IMR-90 (cell line): Measurements from ENCODE around the gene GNAI3. TPM values are rescaled to one million over a fixed set of nuclear protein-coding genes. Genes with fewer than 3 reads are reported as not detected.

ENCODE experiments used
- ATAC-seq: fragments of 200-7000 bp; cut with Tn5 transposase; 2 replicates; pipeline ENCODE4 v1.9.1; 2020; ENCODE audit warnings: low read depth, mild to moderate bottlenecking, moderate library complexity
- BruUV-seq: library from RNA; stranded (reverse); fragments of 400-500 nt; replicated peaks from 2 replicates; lab custom pipeline; 2021; lab: Mats Ljungman, UMichigan
- CTCF ChIA-PET: fragments of 300-600 bp; formaldehyde crosslinking; extraction: SDS; loops from one replicate; lab custom pipeline; 2021; ENCODE audit warnings: antibody characterized with exemption; lab: Yijun Ruan, JAX
- POLR2A ChIA-PET: fragments of 300-600 bp; sonication (Branson Sonifier 250); formaldehyde crosslinking; loops from one replicate; lab custom pipeline; 2022; ENCODE audit warnings: antibody characterized with exemption; ENCODE audit not compliant: unreplicated experiment; lab: Charles Lee
- DNase-seq: peaks from one replicate; pipeline ENCODE4 v3.0.0; 2013
- H2AFZ ChIP-seq: replicated peaks from 2 replicates; pipeline ENCODE3; 2013; ENCODE audit warnings: low read length, mild to moderate bottlenecking; ENCODE audit not compliant: poor library complexity
- H2AK5ac ChIP-seq: 2 replicates; pipeline ENCODE4 v1.6.1; 2013; ENCODE audit warnings: low read depth, low read length, inconsistent platforms
- H2AK9ac ChIP-seq: replicated peaks from 2 replicates; pipeline ENCODE3; 2013; ENCODE audit warnings: mild to moderate bottlenecking, low read depth, low read length, moderate library complexity; ENCODE audit not compliant: poor library complexity
- H2BK120ac ChIP-seq: 2 replicates; pipeline ENCODE4 v1.6.1; 2013; ENCODE audit warnings: low read depth, low read length, inconsistent platforms
- H2BK15ac ChIP-seq: 3 replicates; pipeline ENCODE4 v1.6.1; 2013; ENCODE audit warnings: low read depth, low read length, inconsistent platforms
- H2BK20ac ChIP-seq: 2 replicates; pipeline ENCODE4 v1.6.1; 2013; ENCODE audit warnings: low read depth, mild to moderate bottlenecking, inconsistent platforms, low read length, moderate library complexity
- H2BK5ac ChIP-seq: 2 replicates; pipeline ENCODE4 v1.6.1; 2013; ENCODE audit warnings: mild to moderate bottlenecking, low read depth, low read length, inconsistent platforms; ENCODE audit not compliant: poor library complexity, severe bottlenecking
- H3K14ac ChIP-seq: replicated peaks from 2 replicates; pipeline ENCODE4 v1.6.1; 2013; ENCODE audit warnings: low read depth, low read length, inconsistent platforms
- H3K18ac ChIP-seq: 2 replicates; pipeline ENCODE4 v1.6.1; 2013; ENCODE audit warnings: low read depth, low read length, control low read depth
- H3K23ac ChIP-seq: 2 replicates; pipeline ENCODE4 v1.6.1; 2013; ENCODE audit warnings: low read depth, low read length, inconsistent platforms
- H3K27ac ChIP-seq: 2 replicates; pipeline ENCODE4 v1.5.1; 2013; ENCODE audit warnings: mild to moderate bottlenecking, control low read depth, low read length; ENCODE audit not compliant: insufficient read depth
- H3K27me3 ChIP-seq: 2 replicates; pipeline ENCODE4 v1.6.1; 2013; ENCODE audit warnings: low read length; ENCODE audit not compliant: control insufficient read depth, insufficient read depth
- H3K36me3 ChIP-seq: 2 replicates; pipeline ENCODE4 v1.6.1; 2013; ENCODE audit warnings: low read length, mixed read lengths; ENCODE audit not compliant: control insufficient read depth, insufficient read depth
- H3K4ac ChIP-seq: 2 replicates; pipeline ENCODE4 v1.6.1; 2013; ENCODE audit warnings: low read depth, low read length, inconsistent platforms
- H3K4me1 ChIP-seq: 2 replicates; pipeline ENCODE4 v1.6.1; 2013; ENCODE audit warnings: low read length, mixed read lengths; ENCODE audit not compliant: control insufficient read depth, insufficient read depth
- H3K4me2 ChIP-seq: 2 replicates; pipeline ENCODE4 v1.6.1; 2013; ENCODE audit warnings: low read depth, mild to moderate bottlenecking, control low read depth, low read length, moderate library complexity
- H3K4me3 ChIP-seq: 2 replicates; pipeline ENCODE4 v1.5.1; 2013; ENCODE audit warnings: low read depth, mild to moderate bottlenecking, control low read depth, low read length, moderate library complexity; ENCODE audit not compliant: insufficient read depth
- H3K56ac ChIP-seq: 2 replicates; pipeline ENCODE4 v1.6.1; 2013; ENCODE audit warnings: low read length, inconsistent platforms; ENCODE audit not compliant: insufficient read depth; ENCODE audit errors: extremely low read depth
- H3K79me1 ChIP-seq, 2 experiments: 2 replicates each; pipeline ENCODE4 v1.6.1; 2013; ENCODE audit warnings: low read length in 2 of 2, inconsistent platforms in 1 of 2, low read depth in 1 of 2
- H3K9ac ChIP-seq: 2 replicates; pipeline ENCODE4 v1.6.1; 2013; ENCODE audit warnings: low read depth, low read length, control low read depth
- H3K9me1 ChIP-seq: 2 replicates; pipeline ENCODE4 v1.6.1; 2013; ENCODE audit warnings: low read length, inconsistent platforms; ENCODE audit not compliant: insufficient read depth
- H3K9me3 ChIP-seq: 2 replicates; pipeline ENCODE4 v1.6.1; 2013; ENCODE audit warnings: low read length; ENCODE audit not compliant: control insufficient read depth, insufficient read depth
- H4K20me1 ChIP-seq: 2 replicates; pipeline ENCODE4 v1.6.1; 2013; ENCODE audit warnings: low read length, inconsistent platforms; ENCODE audit not compliant: insufficient read depth
- H4K5ac ChIP-seq: 2 replicates; pipeline ENCODE4 v1.6.1; 2013; ENCODE audit warnings: mild to moderate bottlenecking, low read depth, low read length, control low read depth
- H4K8ac ChIP-seq, 2 experiments: 2 replicates each; pipeline ENCODE4 v1.6.1; 2013; ENCODE audit warnings: low read depth in 2 of 2, low read length in 2 of 2, control low read depth in 1 of 2, inconsistent platforms in 1 of 2
- H4K91ac ChIP-seq: 2 replicates; pipeline ENCODE4 v1.6.1; 2013; ENCODE audit warnings: low read depth, low read length, inconsistent platforms; ENCODE audit not compliant: insufficient read depth
- BHLHE40 ChIP-seq: fragments of 150-350 bp; IDR thresholded peaks from 2 replicates; pipeline ENCODE4 v1.6.1; 2016; ENCODE audit warnings: mild to moderate bottlenecking, low read depth, low read length
- CEBPB ChIP-seq: IDR thresholded peaks from 2 replicates; pipeline ENCODE4 v1.6.1; 2012; ENCODE audit warnings: low read depth, low read length, improper control_type of control experiment
- CHD1 ChIP-seq: IDR thresholded peaks from 2 replicates; pipeline ENCODE4 v1.6.1; 2012; ENCODE audit warnings: low read depth, low read length, improper control_type of control experiment
- CTCF ChIP-seq: conservative IDR thresholded peaks from 2 replicates; pipeline ENCODE4 v1.5.1; 2012; ENCODE audit warnings: mild to moderate bottlenecking, low read depth, low read length, improper control_type of control experiment
- ELK1 ChIP-seq: fragments of 150-350 bp; IDR thresholded peaks from 2 replicates; pipeline ENCODE4 v1.6.1; 2016; ENCODE audit warnings: low read depth, mild to moderate bottlenecking, low read length, moderate library complexity, borderline replicate concordance
- MAFK ChIP-seq: IDR thresholded peaks from 2 replicates; pipeline ENCODE4 v1.6.1; 2012; ENCODE audit warnings: low read depth, low read length, improper control_type of control experiment
- MAZ ChIP-seq: IDR thresholded peaks from 2 replicates; pipeline ENCODE4 v1.6.1; 2012; ENCODE audit warnings: low read depth, mild to moderate bottlenecking, low read length, improper control_type of control experiment, moderate library complexity, borderline replicate concordance
- MXI1 ChIP-seq: IDR thresholded peaks from 2 replicates; pipeline ENCODE4 v1.6.1; 2012; ENCODE audit warnings: low read depth, mild to moderate bottlenecking, low read length, moderate library complexity, borderline replicate concordance
- POLR2A ChIP-seq: IDR thresholded peaks from 2 replicates; pipeline ENCODE4 v1.6.1; 2012; ENCODE audit warnings: mild to moderate bottlenecking, low read depth, low read length
- RCOR1 ChIP-seq: IDR thresholded peaks from 2 replicates; pipeline ENCODE4 v1.6.1; 2012; ENCODE audit warnings: mild to moderate bottlenecking, low read length, improper control_type of control experiment; ENCODE audit not compliant: insufficient replicate concordance
- RFX5 ChIP-seq: IDR thresholded peaks from 2 replicates; pipeline ENCODE4 v1.8.0; 2012; ENCODE audit warnings: low read depth, mild to moderate bottlenecking, low read length, moderate library complexity
- SMC3 ChIP-seq: fragments of 150-350 bp; IDR thresholded peaks from 2 replicates; pipeline ENCODE4 v1.6.1; 2016; ENCODE audit warnings: low read depth, mild to moderate bottlenecking, antibody characterized with exemption, low read length, moderate library complexity
- WGBS, 2 experiments: methylation state at CpG; one replicate each; pipeline versions ENCODE4 v1.1.5 to v1.1.7; 2013; ENCODE audit warnings: missing lambda C conversion rate in 2 of 2; ENCODE audit not compliant: insufficient read length in 1 of 2; ENCODE audit errors: extremely low coverage in 2 of 2; 5-methylcytosine and 5-hydroxymethylcytosine counted together
- dilution Hi-C: fragments of 300-500 bp; cut with HindIII; formaldehyde crosslinking; loops from one replicate; pipeline ENCODE4 v1.14.3; 2018; ENCODE audit warnings: low sequenced_read_pairs; ENCODE audit not compliant: unreplicated experiment
- in situ Hi-C: fragments of 300-500 bp; cut with MboI; formaldehyde crosslinking; loops from 3 replicates; pipeline ENCODE4 v1.14.3; 2019; ENCODE audit warnings: low sequenced_read_pairs, inconsistent platforms, mixed read lengths
- intact Hi-C: fragments of 100-400 bp; cut with micrococcal nuclease; formaldehyde crosslinking; loops from 2 replicates; pipeline ENCODE4 v1.10.0; 2022
- polyA plus RNA-seq, 3 experiments: library from polyadenylated mRNA; depleted of rRNA; stranded (reverse); fragments of >200 nt; gene quantifications; 2 replicates each; pipeline ENCODE4 v1.2.3, GENCODE V29; 2012; ENCODE audit warnings: low replicate concordance in 1 of 3
- total RNA-seq: library from RNA; depleted of rRNA; stranded (reverse); fragments of >200 nt; gene quantifications from 2 replicates; pipeline ENCODE4 v1.2.3, GENCODE V29; 2012

Gene GNAI3
- total and polyA plus RNA-seq, 2 of the 4 experiments (the other 2 are of a cell fraction) = 5.9 to 14.9 TPM

- no peak for TF ChIP-seq CEBPB
Observed at GRCh38 chr1:109531826-109532364, 16.5 kb upstream of the GNAI3 start (continued).

DNA sequence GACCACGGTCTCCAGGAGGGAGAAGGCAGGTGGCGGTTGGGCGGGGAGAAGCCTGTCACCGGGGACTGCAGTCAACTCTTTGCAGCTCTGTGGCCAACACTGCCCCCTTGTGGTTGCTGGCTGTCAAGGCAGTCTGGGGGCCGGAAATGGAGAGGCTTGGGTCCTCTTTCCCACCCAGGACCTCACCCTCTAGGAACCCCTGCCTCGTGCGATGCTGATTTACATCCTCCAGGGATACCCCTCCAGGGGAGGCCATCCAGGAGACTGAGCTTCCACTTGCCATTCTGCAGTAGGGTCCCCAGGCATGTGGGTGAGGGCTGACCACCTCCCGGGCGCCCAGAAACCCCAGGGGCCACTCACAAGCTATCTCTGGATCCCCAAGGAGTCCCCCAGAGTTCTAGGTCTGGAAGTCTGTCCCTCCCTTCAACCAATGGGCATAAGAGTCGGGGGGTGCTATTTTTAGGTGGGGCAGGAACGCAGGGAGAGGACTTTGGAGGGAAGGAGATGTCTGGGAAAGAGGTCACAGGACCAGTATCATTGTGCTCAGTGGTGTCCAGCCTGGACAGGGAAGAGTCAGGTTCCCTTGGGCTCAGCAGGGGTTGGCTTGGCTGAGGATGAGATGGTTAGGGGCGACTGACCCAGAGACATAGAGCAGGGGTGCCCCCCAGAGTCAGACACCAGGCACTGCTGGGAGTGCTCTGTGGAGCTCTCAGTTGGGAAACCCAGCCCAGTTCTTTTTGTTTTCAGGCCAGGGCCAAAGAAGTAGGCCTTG is 15.9 kb upstream of the GNAI3 start:
- H4K8ac ChIP-seq = peak overlapping the region; percentile 71 to 95
- peak overlapping the region; percentile 88 for H2AFZ ChIP-seq
- in situ Hi-C loops (loop anchor here (5.0 to 10.0 kb wide), 2 partner anchors 35 to 268 kb away; no protein-coding TSS in a partner anchor), intact Hi-C loops (loop anchor here (1.0 to 5.0 kb wide), 6 partner anchors 34 to 270 kb away; partner anchors contain the start of genes CYB561D1 and PSMA5), dilution Hi-C loops (no loop called here)
- peak overlapping the region; percentile 72; the same call in 2 of the 3 replicates for H2BK15ac ChIP-seq
- 0 out of 2 replicates have a peak overlapping the region, but pooled peaks have one; percentile 1 for H3K56ac ChIP-seq
- 17% methylated on average over 1 of the region's 12 CpGs; no CpG with 5 or more reads in 1 of the 2 experiments for whole genome bisulfite sequencing, 2 experiments
- H4K5ac ChIP-seq = peak overlapping the region; percentile 67
- no peaks in the 10 kb centered on the region for H3K79me1 ChIP-seq
- H3K27me3 ChIP-seq = peaks cover 5% of the 10 kb centered on the region
- no peaks in the 10 kb centered on the region for H4K20me1 ChIP-seq
- no peak overlapping the region for H3K23ac ChIP-seq
- H2AK5ac ChIP-seq = peak overlapping the region; percentile 91
- no peak overlapping the region for H3K4me3 ChIP-seq
- H3K4me1 ChIP-seq = peaks cover 7% of the 10 kb centered on the region
- no peak overlapping the region for H3K14ac ChIP-seq
- peak overlapping the region; percentile 30 for H3K27ac ChIP-seq
- H3K9me1 ChIP-seq = no peaks in the 10 kb centered on the region; the same call in 1 of the 2 replicates
- no TSS peak for BruUV-seq
- H3K9me3 ChIP-seq = no peaks in the 10 kb centered on the region
- peak overlapping the region; percentile 83 for H3K4ac ChIP-seq
- peak overlapping the region; percentile 71 for H4K91ac ChIP-seq
- ChIA-PET CTCF (interaction anchor here (0.6 to 3.2 kb wide), 25 partner anchors 9 to 324 kb away, joined by 3 to 75 read pairs (median 3); partner anchors contain the start of genes AMIGO1, ATXN7L2 and CYB561D1), POLR2A (interaction anchor here (0.6 kb wide), 2 partner anchors 48 to 452 kb away, joined by 3 read pairs; partner anchors contain the start of gene AHCYL1)
- ATAC-seq = peak; percentile 95
- no peak overlapping the region for H3K18ac ChIP-seq
- peak; percentile 68 for DNase-seq
- no peak overlapping the region for H2BK5ac ChIP-seq
- H2AK9ac ChIP-seq = peak overlapping the region; percentile 89
- H2BK120ac ChIP-seq = peak overlapping the region; percentile 63; the same call in 1 of the 2 replicates
- H3K4me2 ChIP-seq = peak overlapping the region; percentile 38
- H3K36me3 ChIP-seq = no peaks in the 10 kb centered on the region
- H3K9ac ChIP-seq = no peak overlapping the region
- H2BK20ac ChIP-seq = peak overlapping the region; percentile 31; the same call in 1 of the 2 replicates
- TF ChIP-seq ELK1 = no peak
- no peak for TF ChIP-seq POLR2A
- peak; percentile 92 for TF ChIP-seq MAZ
- no peak for TF ChIP-seq RCOR1
- TF ChIP-seq SMC3 = peak; percentile 91
- no peak for TF ChIP-seq CHD1
- no peak for TF ChIP-seq RFX5
- no peak for TF ChIP-seq MAFK
- TF ChIP-seq MXI1 = no peak
- TF ChIP-seq BHLHE40 = no peak
- peak; percentile 96 for TF ChIP-seq CTCF
